ENCODE measurements around the gene ARHGAP27.

- TF ChIP-seq CTCF (conservative IDR thresholded peaks at IDR 0.05; ENCODE audit: low read depth, low read length) (no peak), EZH2 (IDR thresholded peaks at IDR 0.05; ENCODE audit: borderline replicate concordance, low read depth, low read length, poor library complexity, severe bottlenecking) (no peak)
These were observed 85.2 kb downstream of the ARHGAP27 start for GRCh38 chr17:45347444-45347843.
